HG03460 (cell line): ENCODE results near the gene TRPM3.

Experiments
- ATAC-seq: cut with Tn5 transposase; IDR thresholded peaks from one replicate; pipeline ENCODE4 v1.9.1; 2021; ENCODE audit not compliant: unreplicated experiment

TRPM3 gene

DNA sequence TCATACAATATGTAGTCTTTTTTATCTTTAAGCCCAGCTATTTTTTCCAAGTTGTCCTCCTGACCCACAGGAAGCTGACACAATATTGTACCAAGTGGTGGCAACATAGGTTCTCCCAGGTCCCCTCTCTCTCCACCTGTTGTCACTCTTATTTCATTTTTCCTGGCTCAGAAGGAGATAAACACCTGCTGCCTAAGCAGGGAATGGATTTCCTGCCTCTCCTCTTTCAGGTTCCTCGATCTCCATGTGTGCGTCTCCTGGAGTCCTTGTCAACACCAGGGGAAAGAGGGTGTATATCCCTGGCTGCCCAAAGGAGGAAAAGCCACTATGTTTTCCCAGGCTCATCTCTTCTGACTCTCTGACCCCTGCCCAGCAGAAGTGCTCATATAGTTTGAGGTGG, 625.2 kb downstream of the TRPM3 start:
- ATAC-seq: no peak

GRCh38 chr9:70495514-70495913, 625.9 kb downstream of the TRPM3 start:
- no peak for ATAC-seq

- ATAC-seq: no peak
These were observed 627.2 kb downstream of the TRPM3 start for GRCh38 chr9:70494221-70494620.

DNA sequence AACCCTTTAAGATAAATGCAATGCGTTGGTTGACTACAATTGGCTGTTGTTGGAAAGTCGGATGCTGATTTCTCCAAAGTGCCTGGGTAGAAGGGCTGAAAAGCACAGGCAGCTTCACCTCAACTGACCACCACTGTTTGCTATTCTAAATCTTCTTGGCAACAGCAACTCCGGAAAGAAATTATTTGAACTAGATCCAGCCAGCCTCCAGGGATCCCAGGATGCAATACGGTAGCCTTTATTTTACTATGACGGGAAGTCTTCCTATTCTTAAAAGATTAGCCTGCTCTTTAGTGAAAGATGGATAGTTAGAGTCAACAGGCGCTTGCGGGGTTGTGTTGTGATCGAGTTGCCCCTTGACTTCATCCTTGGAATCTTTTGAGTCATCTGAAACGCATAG, 628.4 kb downstream of the TRPM3 start:
- ATAC-seq: no peak

GRCh38 chr9:70492319-70492777, 629.1 kb downstream of the TRPM3 start:
- ATAC-seq: no peak

DNA sequence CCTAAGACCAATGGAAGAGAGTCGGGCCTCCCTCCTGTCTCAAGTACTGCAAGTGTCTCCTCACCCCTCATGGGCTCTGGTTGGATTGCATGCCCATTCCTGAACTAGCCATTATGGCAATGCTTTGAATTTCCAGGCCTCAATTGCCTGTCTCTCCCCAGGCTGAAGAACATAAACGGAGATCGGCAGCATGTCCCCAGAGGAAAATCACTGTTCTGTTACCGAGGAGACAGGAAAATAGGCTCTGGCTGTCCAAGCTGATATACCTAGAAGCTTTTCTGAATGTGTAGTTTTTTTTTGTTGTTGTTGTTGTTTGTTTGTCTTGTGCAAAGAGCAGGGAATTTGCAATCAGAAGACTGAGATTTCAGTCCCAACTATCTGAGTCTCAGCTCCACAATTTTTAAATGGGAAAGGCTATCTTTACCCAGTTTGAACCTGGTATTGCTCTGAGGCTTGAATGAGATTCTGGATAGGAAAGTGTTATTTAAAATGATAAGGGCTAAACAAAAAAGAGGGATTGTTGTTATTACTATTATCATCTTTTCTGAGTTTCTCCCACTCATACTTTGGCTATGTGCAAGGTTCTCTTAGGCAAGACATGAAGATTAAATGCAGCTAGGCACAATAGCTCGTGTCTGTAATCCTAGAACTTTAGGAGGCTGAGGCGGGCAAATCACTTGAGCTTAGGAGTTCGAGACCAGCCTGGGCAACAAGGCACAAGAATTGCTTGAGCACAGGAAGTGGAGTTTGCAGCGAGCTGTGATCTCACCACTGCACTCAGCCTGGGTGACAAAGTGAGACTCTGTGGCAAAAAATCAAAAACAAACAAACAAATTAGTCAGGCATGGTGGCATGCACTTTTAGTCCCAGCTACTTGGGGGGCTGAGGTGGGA, 629.7 kb downstream of the TRPM3 start:
- no peak for ATAC-seq

- ATAC-seq: no peak
These were observed 630.9 kb downstream of the TRPM3 start for GRCh38 chr9:70490478-70490877.

- ATAC-seq: no peak
These were observed 632.7 kb downstream of the TRPM3 start for GRCh38 chr9:70488793-70489105.

- ATAC-seq: no peak
These were observed 633.2 kb downstream of the TRPM3 start for GRCh38 chr9:70488098-70488792.

DNA sequence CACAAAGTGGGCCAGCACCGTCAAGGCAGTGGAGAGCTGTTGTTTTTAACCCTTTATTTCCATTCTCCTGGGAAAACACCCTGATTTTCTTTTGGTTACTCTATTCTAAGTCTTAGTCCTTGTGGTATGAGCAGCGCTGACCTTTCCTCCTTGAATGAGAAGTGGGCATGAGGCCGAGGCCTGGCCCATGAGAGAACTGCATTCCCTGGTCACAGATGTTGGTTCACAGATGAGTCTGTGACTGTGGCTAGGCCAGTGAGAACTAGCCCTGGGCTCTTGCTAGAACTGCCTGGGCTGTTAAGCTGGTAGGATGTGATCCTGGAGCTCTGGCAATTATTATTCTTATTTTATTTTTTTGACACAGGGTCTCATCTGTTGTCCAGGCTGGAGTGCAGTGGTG, 635.3 kb downstream of the TRPM3 start:
- ATAC-seq: no peak

- ATAC-seq: no peak
These were observed 636.1 kb downstream of the TRPM3 start for GRCh38 chr9:70485273-70485858.

DNA sequence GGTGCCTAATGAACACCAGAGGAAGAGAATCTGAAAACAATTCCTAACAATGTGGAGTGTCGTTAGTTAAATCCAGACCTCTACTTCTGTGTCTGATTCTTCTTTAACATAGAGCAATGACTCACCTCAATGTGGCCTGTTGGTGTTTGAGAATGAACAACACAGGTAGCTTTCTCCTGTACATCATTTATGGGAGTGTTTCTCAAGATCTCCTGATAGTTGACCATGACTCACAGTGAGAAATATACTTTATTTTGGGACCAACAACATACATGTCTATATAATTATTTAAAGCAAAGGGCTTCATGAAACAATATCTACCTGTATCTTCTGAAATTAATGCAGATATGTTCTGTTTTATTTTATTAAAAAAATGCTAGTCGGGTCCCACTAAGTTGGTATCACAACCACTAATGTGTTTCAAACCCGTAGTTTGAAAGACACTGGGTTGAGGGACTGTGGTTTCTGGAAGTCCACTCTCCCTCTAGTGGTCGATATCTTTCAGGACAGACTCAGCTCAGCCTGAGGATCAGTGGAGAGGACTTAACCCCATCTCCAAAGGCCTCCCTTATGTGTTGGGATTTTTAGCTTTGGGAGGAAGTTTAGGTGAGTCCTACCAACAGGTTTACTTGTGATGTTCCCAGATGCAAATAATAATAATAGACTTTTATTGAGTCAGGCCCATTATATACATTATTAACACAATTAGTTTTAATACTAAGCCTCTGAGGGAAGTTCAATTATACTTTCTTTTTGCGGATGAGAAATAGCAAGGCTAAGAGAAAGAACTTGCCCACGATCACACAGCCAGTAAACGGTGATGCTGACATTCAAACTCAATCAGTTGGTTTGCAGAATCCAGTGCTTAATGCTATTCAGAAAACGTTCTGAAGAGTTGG, 636.9 kb downstream of the TRPM3 start:
- ATAC-seq: peak; percentile 71

DNA sequence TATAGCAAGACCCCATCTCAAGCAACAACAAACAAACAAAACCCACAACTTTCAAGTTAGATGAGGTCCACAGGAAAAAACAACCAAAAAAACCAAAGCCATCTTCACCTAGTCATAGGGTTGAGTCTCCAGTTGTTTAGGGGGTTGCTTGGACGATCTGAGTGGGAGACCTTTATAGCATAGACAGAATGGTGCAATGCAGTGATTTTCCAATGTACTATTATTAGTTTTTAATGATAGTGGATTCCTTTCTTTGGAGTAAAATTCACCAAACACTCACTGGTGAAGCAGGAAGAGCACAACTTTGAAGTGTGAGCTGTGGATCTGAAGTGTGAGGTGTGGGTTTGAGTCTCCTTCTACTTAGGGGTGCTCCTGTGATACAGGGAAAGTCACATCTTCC, 640.0 kb downstream of the TRPM3 start:
- no peak for ATAC-seq

DNA sequence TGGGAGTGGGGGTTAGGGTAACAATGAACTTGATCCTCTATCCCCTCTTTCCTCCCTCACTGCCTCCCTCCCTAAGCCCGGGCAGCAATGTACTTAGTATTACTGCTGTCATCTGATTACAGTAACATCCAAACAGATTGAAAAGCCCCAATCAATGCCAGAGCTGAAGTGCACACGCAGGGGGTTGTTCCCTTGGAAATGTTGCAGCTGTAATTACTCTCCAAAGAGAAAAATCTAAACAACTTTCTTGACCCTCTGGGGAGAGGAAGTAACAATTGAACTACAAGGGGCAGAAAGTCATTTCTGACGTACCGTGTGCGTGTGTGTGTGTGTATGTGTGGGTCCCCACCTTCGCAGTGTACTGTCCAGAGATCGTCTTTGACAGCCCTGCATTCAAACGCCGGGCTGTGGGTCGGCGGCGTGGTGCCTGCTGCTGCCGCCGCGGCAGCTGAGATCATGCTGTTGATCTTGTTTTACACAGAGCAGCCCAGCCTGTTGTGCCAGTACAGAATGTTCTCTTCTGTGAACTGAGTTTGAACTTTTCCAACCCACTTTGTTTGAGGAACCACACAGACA, 640.9 kb downstream of the TRPM3 start:
- ATAC-seq: no peak

- no peak for ATAC-seq
These were observed 641.5 kb downstream of the TRPM3 start for GRCh38 chr9:70479880-70480291.
